Activated naive CD8-positive, alpha-beta T cell treated with anti-CD3 and anti-CD28 coated beads, Interleukin-2, amount 50 U/mL, for 24 hours (primary cell): ENCODE measurements around the gene STPG4.

Experiments
- ATAC-seq: fragments of 150-1000 bp; cut with Tn5 transposase; one replicate; pipeline ENCODE4 v1.10.0; 2021
- DNase-seq: peaks from one replicate; pipeline ENCODE4 v3.0.0; 2021
- H3K27ac Mint-ChIP-seq: one replicate; pipeline ENCODE4 v1.8.0; 2021; ENCODE audit warnings: mild to moderate bottlenecking, mixed read lengths
- H3K27me3 Mint-ChIP-seq: one replicate; pipeline ENCODE4 v1.8.0; 2021; ENCODE audit warnings: mixed read lengths
- H3K36me3 Mint-ChIP-seq: one replicate; pipeline ENCODE4 v1.8.0; 2021; ENCODE audit warnings: low read depth, mixed read lengths
- H3K4me1 Mint-ChIP-seq: one replicate; pipeline ENCODE4 v1.8.0; 2021; ENCODE audit warnings: mixed read lengths
- H3K4me3 Mint-ChIP-seq: one replicate; pipeline ENCODE4 v1.8.0; 2021; ENCODE audit warnings: mild to moderate bottlenecking, moderate library complexity, mixed read lengths
- H3K9me3 Mint-ChIP-seq: one replicate; pipeline ENCODE4 v1.8.0; 2021; ENCODE audit warnings: mixed read lengths

Gene STPG4

DNA sequence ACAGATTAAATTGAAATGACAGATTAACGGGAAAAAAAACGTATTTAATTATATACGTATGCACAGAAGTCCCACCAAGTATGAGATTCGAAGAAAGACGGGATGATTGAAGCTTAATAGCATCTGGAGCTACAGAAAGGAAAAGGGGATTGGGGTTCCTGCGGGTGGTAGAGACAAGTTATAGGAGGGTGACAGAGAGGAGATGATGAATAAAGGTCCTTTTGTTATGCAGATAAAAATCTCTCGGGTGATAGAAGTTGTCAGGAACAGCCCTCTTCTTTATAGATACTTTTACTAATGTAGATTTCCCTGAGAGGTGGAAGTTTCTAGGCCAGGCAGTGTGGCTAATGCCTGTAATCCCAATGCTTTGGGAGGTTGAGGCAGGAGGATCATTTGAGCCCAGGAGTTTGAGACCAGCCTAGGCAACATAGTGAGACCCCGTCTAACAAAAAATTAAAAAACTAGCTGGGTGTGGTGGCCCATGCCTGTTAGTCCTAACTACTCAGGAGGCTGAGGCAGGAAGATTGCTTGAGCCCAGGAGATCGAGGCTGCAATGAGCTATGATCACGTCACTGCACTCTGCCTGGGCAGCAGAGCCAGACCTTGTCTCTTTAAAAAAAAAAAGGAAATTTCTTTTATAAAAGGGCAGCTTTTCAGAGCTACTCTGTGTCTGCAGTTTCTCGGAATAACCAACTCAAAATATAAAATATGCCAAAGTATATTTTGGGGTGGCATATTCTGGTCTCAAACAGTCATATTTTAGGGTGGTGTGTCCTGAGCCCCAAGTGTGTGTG, 113.0 kb downstream of the STPG4 start:
- DNase-seq, result no peak
- Mint-ChIP-seq H3K27ac (no peak overlapping the region), H3K9me3 (no peaks in the 10 kb centered on the region), H3K4me1 (peaks cover 15% of the 10 kb centered on the region), H3K36me3 (peaks cover 16% of the 10 kb centered on the region), H3K4me3 (no peak overlapping the region), H3K27me3 (no peaks in the 10 kb centered on the region)
- ATAC-seq, result no peak

DNA sequence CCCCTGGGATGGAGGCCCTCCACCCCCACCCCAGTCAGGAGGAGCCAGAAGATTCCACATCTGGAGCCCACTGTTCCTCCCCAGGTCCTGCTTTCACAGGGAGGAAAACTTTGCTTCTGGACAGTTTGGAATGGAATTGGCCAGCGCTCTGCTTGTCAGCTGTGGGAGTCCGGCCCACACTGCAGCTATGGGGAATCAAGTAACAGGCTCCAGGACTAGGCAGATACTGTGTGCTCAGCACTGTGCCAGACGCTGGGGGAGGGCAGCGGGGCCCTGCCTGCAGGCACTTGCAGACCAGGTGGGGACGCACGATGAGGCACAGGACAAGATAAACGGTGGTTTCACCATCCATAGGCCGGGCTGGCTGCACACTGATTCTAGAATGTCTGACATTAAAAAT, 114.0 kb downstream of the STPG4 start:
- H3K36me3 Mint-ChIP-seq, result peaks cover 16% of the 10 kb centered on the region
- no peaks in the 10 kb centered on the region for H3K9me3 Mint-ChIP-seq
- H3K4me3 Mint-ChIP-seq, result no peak overlapping the region
- H3K4me1 Mint-ChIP-seq, result peaks cover 19% of the 10 kb centered on the region
- H3K27ac Mint-ChIP-seq, result no peak overlapping the region
- ATAC-seq (no peak), DNase-seq (no peak)
- no peaks in the 10 kb centered on the region for H3K27me3 Mint-ChIP-seq

DNA sequence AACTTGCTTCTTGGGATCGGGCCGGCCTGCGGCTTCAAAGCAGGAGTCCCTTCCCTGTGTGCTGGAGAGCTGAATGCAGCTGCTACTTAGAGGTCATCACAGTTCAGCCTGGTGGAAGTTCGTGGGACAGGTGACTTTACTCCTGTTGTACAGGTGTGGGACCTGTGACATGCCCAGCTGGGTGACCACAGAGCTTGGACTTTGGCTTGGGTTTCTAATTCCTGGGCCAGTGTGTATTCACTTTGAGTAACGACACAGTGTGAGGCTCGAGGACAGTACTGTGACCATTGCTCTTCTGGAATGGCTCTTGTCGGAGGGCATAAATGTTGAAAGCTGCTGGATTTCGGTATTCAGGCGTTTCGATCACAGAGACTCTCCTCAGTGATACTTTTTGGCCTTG, 114.5 kb downstream of the STPG4 start:
- no peak overlapping the region for H3K4me3 Mint-ChIP-seq
- DNase-seq (no peak), ATAC-seq (no peak)
- H3K27me3 Mint-ChIP-seq, result no peaks in the 10 kb centered on the region
- peaks cover 12% of the 10 kb centered on the region for H3K36me3 Mint-ChIP-seq
- no peaks in the 10 kb centered on the region for H3K9me3 Mint-ChIP-seq
- no peak overlapping the region for H3K27ac Mint-ChIP-seq
- peaks cover 22% of the 10 kb centered on the region for H3K4me1 Mint-ChIP-seq

DNA sequence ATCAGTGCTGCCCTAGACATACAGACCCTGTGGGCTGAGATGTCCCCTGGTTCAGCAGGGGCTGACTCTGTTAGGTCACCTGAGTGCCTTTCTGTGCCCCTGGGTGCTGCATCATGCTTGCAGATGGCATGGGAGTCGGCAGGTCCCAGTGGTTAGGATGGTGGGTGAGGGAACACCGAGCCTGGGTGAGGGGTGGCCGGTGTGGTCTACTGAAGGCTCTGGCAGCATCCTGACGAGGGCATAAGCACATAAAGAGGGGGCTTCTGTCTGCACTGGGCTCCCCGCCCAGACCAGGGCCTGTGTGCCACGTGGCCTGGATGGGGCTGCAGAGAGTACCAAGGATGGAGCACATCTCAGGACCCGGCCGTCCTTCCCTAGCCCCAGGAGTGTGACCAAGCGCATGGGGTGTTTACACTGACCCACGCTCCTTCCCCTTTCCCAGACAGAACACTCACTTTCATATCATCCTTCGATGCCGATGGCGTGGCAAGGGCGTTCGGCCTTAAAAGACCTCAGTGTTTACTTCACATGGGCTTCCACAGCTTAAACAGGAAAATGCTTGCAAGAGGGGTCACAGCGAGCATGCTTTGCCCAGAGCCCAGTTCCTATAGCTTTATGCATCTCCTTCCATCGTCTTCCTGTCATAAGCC, 115.1 kb downstream of the STPG4 start:
- no peaks in the 10 kb centered on the region for H3K9me3 Mint-ChIP-seq
- no peak overlapping the region for H3K4me3 Mint-ChIP-seq
- ATAC-seq (no peak), DNase-seq (no peak)
- peak overlapping the region; percentile 76 for H3K27ac Mint-ChIP-seq
- peaks cover 28% of the 10 kb centered on the region for H3K4me1 Mint-ChIP-seq
- H3K36me3 Mint-ChIP-seq, result peaks cover 9% of the 10 kb centered on the region
- H3K27me3 Mint-ChIP-seq, result no peaks in the 10 kb centered on the region

DNA sequence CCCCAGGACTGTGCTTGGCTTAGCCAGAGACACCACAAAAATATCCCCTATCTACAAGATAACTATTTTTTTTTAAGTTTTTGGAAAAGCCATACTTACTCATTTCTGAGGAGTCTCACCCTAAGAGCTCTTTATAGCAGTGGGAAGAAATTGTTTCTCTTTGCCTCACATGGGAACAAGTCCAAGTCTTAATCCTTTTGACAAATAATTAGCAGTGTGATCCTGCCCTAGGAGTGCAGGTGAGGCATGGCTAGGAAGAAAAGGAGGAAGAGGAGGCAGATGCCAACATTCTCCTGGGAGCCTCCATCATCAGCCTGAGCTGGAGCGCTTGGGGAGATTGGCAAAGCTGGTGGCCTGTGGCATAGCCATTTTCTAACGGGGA, 115.6 kb downstream of the STPG4 start:
- peaks cover 9% of the 10 kb centered on the region for H3K36me3 Mint-ChIP-seq
- H3K27ac Mint-ChIP-seq, result peak overlapping the region; percentile 76
- ATAC-seq (no peak), DNase-seq (no peak)
- no peaks in the 10 kb centered on the region for H3K9me3 Mint-ChIP-seq
- peaks cover 33% of the 10 kb centered on the region for H3K4me1 Mint-ChIP-seq
- H3K4me3 Mint-ChIP-seq, result no peak overlapping the region
- H3K27me3 Mint-ChIP-seq, result no peaks in the 10 kb centered on the region

DNA sequence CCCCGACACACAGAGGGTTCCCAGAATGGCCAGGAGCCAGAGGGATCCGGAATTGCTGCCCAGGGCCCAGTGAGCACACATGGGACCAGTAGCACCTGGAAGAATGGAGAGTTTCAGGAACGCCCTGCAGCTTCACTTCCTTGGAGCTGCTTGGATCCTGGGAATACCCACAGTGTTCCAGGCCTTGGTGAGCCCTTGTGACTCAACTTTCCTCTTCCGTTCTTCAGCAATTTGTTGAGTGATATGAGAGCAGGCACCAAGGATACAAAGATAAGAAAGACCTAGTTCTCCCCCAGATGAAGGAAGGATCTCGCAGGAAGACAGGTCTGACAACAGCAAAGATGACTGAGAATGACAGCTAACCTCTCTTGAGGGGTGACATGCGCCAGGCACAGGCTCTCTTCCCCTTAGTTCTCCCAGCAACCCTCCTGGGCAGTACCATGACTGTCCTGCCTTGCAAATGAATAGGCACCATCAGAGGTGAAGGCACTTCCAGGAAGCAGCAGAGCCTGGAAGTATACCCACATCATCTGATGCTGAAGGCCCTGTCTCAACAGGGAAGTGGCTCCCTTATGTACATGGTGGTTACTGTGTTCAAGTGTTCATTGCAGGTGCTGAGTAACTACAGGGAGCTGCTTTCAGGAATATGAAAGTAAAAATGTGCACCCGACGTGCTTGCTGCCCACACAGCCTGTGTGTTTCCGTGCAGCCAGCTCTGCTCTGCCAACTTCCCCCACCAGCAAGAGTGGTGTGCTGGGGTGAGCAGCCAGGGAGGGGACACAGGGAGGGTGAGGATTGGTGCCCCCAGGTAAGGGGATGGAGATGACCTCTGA, 116.2 kb downstream of the STPG4 start:
- ATAC-seq (peak; percentile 67), DNase-seq (peak; percentile 27)
- Mint-ChIP-seq H3K27me3 (no peaks in the 10 kb centered on the region), H3K36me3 (peaks cover 5% of the 10 kb centered on the region), H3K4me1 (peaks cover 31% of the 10 kb centered on the region), H3K4me3 (no peak overlapping the region), H3K9me3 (no peaks in the 10 kb centered on the region), H3K27ac (peak overlapping the region; percentile 76)

DNA sequence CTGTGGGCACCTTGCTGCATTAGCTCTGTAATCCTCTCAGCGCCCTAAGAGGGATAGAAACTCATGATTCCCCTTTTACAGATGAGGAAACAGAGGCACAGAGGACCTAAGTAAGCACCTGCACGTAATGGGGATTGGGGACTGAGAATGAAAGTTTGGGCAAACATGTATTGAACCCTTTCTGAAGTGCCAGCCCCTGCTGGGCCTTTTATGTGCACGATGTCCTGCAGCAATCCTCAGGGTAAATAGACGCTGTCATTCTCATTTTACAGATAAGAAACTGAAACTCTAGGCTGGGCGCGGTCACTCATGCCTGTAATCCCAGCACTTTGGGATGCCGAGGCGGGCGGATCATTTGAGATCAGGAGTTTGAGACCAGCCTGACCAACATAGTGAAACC, 117.4 kb downstream of the STPG4 start:
- H3K9me3 Mint-ChIP-seq, result no peaks in the 10 kb centered on the region
- DNase-seq (no peak), ATAC-seq (no peak)
- H3K27ac Mint-ChIP-seq, result no peak overlapping the region
- peaks cover 9% of the 10 kb centered on the region for H3K36me3 Mint-ChIP-seq
- no peaks in the 10 kb centered on the region for H3K27me3 Mint-ChIP-seq
- no peak overlapping the region for H3K4me3 Mint-ChIP-seq
- peaks cover 31% of the 10 kb centered on the region for H3K4me1 Mint-ChIP-seq
